Omental fat pad (tissue), 4 donors: Measurements from ENCODE around the gene GNB4. TPM values are rescaled to one million over a fixed set of nuclear protein-coding genes. Genes with fewer than 3 reads are reported as not detected.

ENCODE experiments used
- ATAC-seq: fragments of 150-250 bp; one replicate; pipeline ENCODE4 v1.9.1; 2016; ENCODE audit warnings: mild to moderate bottlenecking, moderate library complexity; ENCODE audit not compliant: low FRiP score
- DNase-seq: peaks from one replicate; pipeline ENCODE4 v3.0.0-alpha.2; 2019; ENCODE audit warnings: low spot score
- CTCF ChIP-seq, 3 donors: fragments of 450-650 bp; IDR thresholded peaks; one replicate each; pipeline ENCODE4 v1.5.1; 2016 to 2017; ENCODE audit warnings: antibody characterized with exemption in 3 of 3, mild to moderate bottlenecking in 3 of 3, moderate library complexity in 2 of 3
- total RNA-seq, 4 donors: library from RNA; depleted of rRNA; stranded (reverse); fragments of >200 nt; gene quantifications; one replicate each; pipeline ENCODE4 v1.1.0, GENCODE V29; 2016

The GNB4 gene
- total RNA-seq, result 10 to 100 TPM; 16.9 to 42.9 (median 35.1) TPM

GRCh38 chr3:179451265-179452175 is at the start of gene GNB4:
Gene GNB4 (minus strand): TSS chr3:179451470. CDS start chr3:179426200, 25,270 bp downstream.
- ATAC-seq, result peak; percentile 96
- no peak for TF ChIP-seq CTCF (IDR thresholded peaks at IDR 0.05)
- DNase-seq, result peak; percentile 28

- DNase-seq (no peak), ATAC-seq (no peak)
- TF ChIP-seq CTCF (IDR thresholded peaks at IDR 0.05), result no peak
Measured at GRCh38 chr3:179495483-179495882, 44.2 kb upstream of the GNB4 start.

- no peak for DNase-seq
- no peak for TF ChIP-seq CTCF (IDR thresholded peaks at IDR 0.05)
- no peak for ATAC-seq
Measured at GRCh38 chr3:179493260-179493659, 42.0 kb upstream of the GNB4 start.

- ATAC-seq, result no peak
- TF ChIP-seq CTCF (IDR thresholded peaks at IDR 0.05), result no peak
- DNase-seq, result no peak
Measured at GRCh38 chr3:179488213-179488612, 36.9 kb upstream of the GNB4 start.

- TF ChIP-seq CTCF (IDR thresholded peaks at IDR 0.05), result no peak
- DNase-seq, result no peak
- ATAC-seq, result no peak
Measured at GRCh38 chr3:179486806-179487205, 35.5 kb upstream of the GNB4 start.

- DNase-seq (no peak), ATAC-seq (no peak)
- TF ChIP-seq CTCF (IDR thresholded peaks at IDR 0.05), result no peak
Measured at GRCh38 chr3:179482857-179483256, 31.6 kb upstream of the GNB4 start.

GRCh38 chr3:179476215-179476614 is 24.9 kb upstream of the GNB4 start:
- no peak for ATAC-seq
- no peak for DNase-seq
- TF ChIP-seq CTCF (IDR thresholded peaks at IDR 0.05), result no peak
